Nephron (organoid): ENCODE results near the gene ALDH4A1.
"Not testable (repeated sequence)": the region's sequence is repeated elsewhere in the genome, so short reads cannot be mapped to it uniquely, and the experiment has no call there.

Experiments
- H3K27ac Mint-ChIP-seq, 3 experiments: 2 replicates each; pipeline ENCODE4 v1.8.0; 2020; ENCODE audit warnings: mixed read lengths in 3 of 3, mild to moderate bottlenecking in 2 of 3, moderate library complexity in 1 of 3
- H3K27me3 Mint-ChIP-seq: 2 replicates; pipeline ENCODE4 v1.8.0; 2021; ENCODE audit warnings: low read depth, mild to moderate bottlenecking, moderate library complexity, mixed read lengths
- H3K36me3 Mint-ChIP-seq: 2 replicates; pipeline ENCODE4 v1.8.0; 2020; ENCODE audit warnings: low read depth, mixed read lengths
- H3K4me1 Mint-ChIP-seq: 2 replicates; pipeline ENCODE4 v1.8.0; 2020; ENCODE audit warnings: mixed read lengths
- H3K4me3 Mint-ChIP-seq, 3 experiments: 2 replicates each; pipeline ENCODE4 v1.8.0; 2020; ENCODE audit warnings: mild to moderate bottlenecking in 3 of 3, mixed read lengths in 3 of 3, moderate library complexity in 2 of 3
- H3K9me3 Mint-ChIP-seq: 2 replicates; pipeline ENCODE4 v1.8.0; 2020; ENCODE audit warnings: mixed read lengths
- TF ChIP-seq, protein P1 (sequence below), 3 experiments: fragments of 200-600 bp; sonication (generic); IDR thresholded peaks; one replicate each; pipeline ENCODE4 v1.5.0; 2021; ENCODE audit warnings: antibody characterized with exemption in 3 of 3; ENCODE audit not compliant: unreplicated experiment in 3 of 3

The ALDH4A1 gene

DNA sequence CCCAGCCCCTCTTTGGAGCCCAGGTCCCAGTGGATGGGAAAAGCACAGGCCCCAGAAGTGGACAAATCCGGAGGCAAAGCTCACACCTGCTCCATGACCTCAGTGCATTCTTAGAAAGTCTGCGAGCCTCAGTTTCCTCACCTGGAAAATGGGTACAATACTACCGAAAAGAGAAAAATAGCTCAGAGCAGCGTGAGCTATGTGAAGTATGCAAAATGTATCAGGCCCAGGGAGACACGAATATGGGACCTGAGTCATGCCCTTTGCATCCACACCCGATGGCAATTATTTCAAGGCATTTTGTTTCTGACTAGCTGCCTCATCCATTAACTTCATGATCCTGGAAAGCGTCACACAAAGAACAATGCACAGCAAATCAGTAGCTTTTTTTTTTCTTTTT lies 9.2 kb downstream of the ALDH4A1 start:
- H3K9me3 Mint-ChIP-seq = no peaks in the 10 kb centered on the region
- no peak overlapping the region for H3K27ac Mint-ChIP-seq
- H3K27me3 Mint-ChIP-seq = no peaks in the 10 kb centered on the region
- no peak overlapping the region for H3K4me3 Mint-ChIP-seq
- peaks cover 8% of the 10 kb centered on the region for H3K4me1 Mint-ChIP-seq
- TF ChIP-seq, protein P1, sequence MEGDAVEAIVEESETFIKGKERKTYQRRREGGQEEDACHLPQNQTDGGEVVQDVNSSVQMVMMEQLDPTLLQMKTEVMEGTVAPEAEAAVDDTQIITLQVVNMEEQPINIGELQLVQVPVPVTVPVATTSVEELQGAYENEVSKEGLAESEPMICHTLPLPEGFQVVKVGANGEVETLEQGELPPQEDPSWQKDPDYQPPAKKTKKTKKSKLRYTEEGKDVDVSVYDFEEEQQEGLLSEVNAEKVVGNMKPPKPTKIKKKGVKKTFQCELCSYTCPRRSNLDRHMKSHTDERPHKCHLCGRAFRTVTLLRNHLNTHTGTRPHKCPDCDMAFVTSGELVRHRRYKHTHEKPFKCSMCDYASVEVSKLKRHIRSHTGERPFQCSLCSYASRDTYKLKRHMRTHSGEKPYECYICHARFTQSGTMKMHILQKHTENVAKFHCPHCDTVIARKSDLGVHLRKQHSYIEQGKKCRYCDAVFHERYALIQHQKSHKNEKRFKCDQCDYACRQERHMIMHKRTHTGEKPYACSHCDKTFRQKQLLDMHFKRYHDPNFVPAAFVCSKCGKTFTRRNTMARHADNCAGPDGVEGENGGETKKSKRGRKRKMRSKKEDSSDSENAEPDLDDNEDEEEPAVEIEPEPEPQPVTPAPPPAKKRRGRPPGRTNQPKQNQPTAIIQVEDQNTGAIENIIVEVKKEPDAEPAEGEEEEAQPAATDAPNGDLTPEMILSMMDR (IDR thresholded peaks at IDR 0.05; ENCODE audit: unreplicated experiment in 3 of 3) = no peak
- no peaks in the 10 kb centered on the region for H3K36me3 Mint-ChIP-seq

DNA sequence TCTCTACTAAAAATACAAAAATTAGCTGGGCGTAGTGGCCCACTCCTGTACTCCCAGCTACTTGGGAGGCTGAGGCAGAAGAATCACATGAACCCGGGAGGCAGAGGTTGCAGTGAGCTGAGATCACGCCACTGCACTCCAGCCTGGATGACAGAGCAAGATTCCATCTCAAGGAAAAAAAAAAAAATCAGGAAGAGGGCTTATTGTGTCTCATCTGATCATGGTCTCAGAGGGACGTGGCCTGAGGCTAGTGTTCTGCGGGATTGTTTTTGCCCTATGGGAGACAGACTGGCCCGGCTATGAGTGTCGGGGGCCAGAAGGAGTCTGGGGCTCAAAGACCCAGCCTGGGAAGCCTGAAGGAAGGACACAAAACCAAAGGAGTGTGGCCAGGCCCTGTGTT lies 10.5 kb downstream of the ALDH4A1 start:
- H3K27ac Mint-ChIP-seq, H3K27me3 Mint-ChIP-seq, H3K9me3 Mint-ChIP-seq, H3K4me1 Mint-ChIP-seq, H3K4me3 Mint-ChIP-seq, H3K36me3 Mint-ChIP-seq: not testable (repeated sequence)

DNA sequence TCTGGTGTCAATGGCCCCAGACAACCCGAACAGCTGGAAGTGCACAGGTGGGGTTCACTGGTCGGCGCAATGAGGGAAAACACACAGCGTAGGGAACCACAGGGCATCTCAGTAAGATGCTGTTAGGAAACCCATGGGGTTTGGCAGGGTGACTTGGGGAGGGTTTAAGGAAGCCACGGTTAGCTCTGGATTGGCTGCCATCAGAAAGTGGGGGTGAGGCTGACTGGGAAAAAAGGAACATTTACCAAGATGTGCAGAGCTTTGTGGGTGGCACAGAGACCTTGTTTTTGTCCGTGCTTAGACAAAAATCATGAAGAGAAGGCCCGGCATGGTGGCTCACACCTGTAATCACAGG lies 11.0 kb downstream of the ALDH4A1 start:
- Mint-ChIP-seq H3K27ac (no peak overlapping the region), H3K4me1 (peaks cover 8% of the 10 kb centered on the region), H3K36me3 (peaks cover 3% of the 10 kb centered on the region), H3K9me3 (no peaks in the 10 kb centered on the region), H3K4me3 (no peak overlapping the region), H3K27me3 (no peaks in the 10 kb centered on the region)
- TF ChIP-seq, protein P1 (IDR thresholded peaks at IDR 0.05; ENCODE audit: unreplicated experiment in 3 of 3) = no peak

DNA sequence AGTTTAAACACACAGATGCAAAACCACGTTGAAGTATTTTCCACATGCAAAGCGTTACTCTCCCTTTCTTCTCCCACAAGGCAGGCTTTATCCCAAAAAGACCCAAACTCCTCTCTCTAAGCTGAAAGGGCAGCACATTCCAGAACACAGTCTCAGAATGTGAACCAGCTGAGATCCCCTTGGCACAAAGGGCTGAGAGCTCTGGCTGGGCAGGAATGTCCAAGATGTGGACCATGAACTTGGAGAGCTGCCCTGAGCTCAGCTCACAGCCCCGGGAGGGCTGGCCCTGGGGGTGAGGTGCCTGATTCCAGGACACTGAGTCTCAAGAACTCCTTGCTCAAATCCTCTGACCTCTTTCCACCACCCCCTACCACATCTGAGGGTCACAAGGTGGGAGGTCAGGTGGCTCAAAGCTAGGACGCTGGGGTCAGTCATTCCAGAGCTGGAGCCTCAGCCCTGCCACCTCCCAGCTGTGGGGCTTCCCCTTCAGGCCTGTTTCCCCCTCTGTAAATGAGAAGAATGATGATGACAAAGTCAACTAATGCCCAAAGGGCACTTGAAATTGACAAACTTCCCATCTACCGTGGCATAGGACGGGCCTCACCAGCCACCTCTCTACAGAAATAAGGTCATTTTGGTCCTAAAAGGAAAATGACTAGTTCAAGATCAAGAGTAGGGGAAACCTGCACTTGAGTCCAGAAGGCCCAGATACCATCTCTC lies 11.5 kb downstream of the ALDH4A1 start:
- no peak overlapping the region for H3K27ac Mint-ChIP-seq
- TF ChIP-seq, protein P1 (IDR thresholded peaks at IDR 0.05; ENCODE audit: unreplicated experiment in 3 of 3) = no peak
- H3K4me1 Mint-ChIP-seq = peaks cover 8% of the 10 kb centered on the region
- no peak overlapping the region for H3K4me3 Mint-ChIP-seq
- H3K9me3 Mint-ChIP-seq = no peaks in the 10 kb centered on the region
- H3K27me3 Mint-ChIP-seq = no peaks in the 10 kb centered on the region
- H3K36me3 Mint-ChIP-seq = peaks cover 3% of the 10 kb centered on the region

DNA sequence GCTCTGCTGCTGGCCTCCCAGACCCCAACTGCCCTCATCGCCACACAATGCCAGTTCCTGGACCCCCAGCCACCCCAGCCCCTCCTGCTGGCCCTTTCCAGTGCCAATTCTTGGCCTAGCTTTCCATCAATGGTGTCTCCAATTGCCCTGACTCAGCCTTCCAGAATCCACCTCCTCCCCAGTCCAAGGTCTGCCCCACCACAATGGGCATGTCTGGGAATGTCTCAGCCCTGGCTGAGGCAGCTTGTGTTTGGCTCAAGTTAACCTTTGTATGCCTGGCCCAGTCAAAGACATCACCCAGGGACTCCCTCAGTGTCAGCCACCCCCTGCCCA lies 16.4 kb downstream of the ALDH4A1 start:
- H3K4me3 Mint-ChIP-seq = no peak overlapping the region
- H3K4me1 Mint-ChIP-seq = peaks cover 16% of the 10 kb centered on the region
- TF ChIP-seq, protein P1 (IDR thresholded peaks at IDR 0.05; ENCODE audit: unreplicated experiment in 3 of 3) = no peak
- peaks cover 22% of the 10 kb centered on the region for H3K27me3 Mint-ChIP-seq
- peaks cover 12% of the 10 kb centered on the region for H3K36me3 Mint-ChIP-seq
- no peaks in the 10 kb centered on the region for H3K9me3 Mint-ChIP-seq
- no peak overlapping the region for H3K27ac Mint-ChIP-seq

DNA sequence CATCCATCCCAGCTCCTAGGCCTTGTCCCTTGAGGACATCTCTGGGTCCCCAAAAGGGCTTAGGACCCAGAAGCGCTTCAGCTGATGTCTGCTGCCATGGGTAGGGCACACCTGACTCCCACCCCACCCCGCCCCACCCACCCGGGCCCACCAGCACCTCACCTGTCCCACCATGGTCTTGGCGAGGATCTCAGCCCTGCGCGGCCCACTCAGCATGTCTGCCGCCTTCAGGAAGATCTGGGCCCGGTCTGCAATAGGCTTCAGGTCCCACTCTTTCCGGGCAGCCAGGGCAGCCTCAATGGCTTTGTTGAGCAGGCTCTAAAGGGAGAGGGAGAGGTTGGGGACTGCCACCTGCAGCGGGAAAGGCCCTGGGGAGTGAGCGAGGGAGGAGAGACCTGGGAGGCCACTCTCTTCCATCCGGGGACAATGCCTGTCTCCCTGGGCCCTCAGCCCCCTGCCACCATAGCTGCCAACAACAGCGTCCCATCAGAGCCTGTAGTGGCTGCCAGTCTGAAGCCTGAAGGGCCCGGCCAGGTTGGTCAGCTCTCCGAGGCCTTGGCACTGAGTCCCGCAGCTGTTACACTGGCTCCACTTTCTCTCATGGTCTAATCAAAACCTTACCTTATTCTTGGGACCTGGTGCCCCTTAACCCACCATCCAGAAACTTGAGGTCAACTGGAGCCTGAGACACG lies 16.9 kb downstream of the ALDH4A1 start:
- no peak overlapping the region for H3K4me3 Mint-ChIP-seq
- no peak overlapping the region for H3K27ac Mint-ChIP-seq
- H3K9me3 Mint-ChIP-seq = no peaks in the 10 kb centered on the region
- TF ChIP-seq, protein P1 (IDR thresholded peaks at IDR 0.05; ENCODE audit: unreplicated experiment in 3 of 3) = no peak
- H3K27me3 Mint-ChIP-seq = peaks cover 27% of the 10 kb centered on the region
- H3K4me1 Mint-ChIP-seq = peaks cover 16% of the 10 kb centered on the region
- peaks cover 12% of the 10 kb centered on the region for H3K36me3 Mint-ChIP-seq
